Hypothalamus (tissue), 51 donors: Measurements from ENCODE around the gene MYCL.
A peak's percentile ranks its signal among the peaks of the same experiment; 100 is the strongest.
"Not testable (repeated sequence)": the region's sequence is repeated elsewhere in the genome, so short reads cannot be mapped to it uniquely, and the experiment has no call there.

ENCODE experiments used
- DNase-seq, 51 donors: peaks; one replicate each; lab custom pipeline; 2025; lab: John Stamatoyannopoulos, UW

Gene MYCL

DNA sequence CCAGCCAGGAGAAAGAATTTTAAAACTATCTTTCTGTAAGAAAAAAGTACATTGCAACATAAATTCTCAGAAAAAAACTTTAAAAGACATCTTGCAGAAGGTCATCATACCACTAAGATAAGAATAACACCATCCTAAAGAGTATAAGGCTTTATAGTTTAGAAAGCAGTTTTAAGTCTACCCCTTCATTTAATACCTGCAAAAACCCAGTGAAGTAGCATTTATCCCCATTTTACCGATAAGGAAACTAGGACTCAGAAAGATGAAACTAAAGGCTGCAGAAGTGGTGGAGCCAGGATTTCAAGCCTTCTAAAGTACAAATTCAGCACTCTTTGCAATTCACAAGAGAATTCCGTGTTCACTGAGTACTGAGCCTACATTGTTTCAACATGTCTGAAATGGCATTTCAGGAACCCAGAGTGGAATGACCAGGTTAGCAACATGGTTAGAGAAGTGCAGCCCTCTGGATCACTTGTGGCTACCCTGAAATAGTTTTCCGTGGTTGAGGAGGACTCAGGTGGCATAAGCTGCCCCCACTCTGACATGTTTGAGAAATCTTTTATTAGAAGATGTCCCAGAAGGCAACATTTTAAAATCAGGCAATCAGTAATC lies 6.7 kb downstream of the MYCL start:
- no peak for DNase-seq

DNA sequence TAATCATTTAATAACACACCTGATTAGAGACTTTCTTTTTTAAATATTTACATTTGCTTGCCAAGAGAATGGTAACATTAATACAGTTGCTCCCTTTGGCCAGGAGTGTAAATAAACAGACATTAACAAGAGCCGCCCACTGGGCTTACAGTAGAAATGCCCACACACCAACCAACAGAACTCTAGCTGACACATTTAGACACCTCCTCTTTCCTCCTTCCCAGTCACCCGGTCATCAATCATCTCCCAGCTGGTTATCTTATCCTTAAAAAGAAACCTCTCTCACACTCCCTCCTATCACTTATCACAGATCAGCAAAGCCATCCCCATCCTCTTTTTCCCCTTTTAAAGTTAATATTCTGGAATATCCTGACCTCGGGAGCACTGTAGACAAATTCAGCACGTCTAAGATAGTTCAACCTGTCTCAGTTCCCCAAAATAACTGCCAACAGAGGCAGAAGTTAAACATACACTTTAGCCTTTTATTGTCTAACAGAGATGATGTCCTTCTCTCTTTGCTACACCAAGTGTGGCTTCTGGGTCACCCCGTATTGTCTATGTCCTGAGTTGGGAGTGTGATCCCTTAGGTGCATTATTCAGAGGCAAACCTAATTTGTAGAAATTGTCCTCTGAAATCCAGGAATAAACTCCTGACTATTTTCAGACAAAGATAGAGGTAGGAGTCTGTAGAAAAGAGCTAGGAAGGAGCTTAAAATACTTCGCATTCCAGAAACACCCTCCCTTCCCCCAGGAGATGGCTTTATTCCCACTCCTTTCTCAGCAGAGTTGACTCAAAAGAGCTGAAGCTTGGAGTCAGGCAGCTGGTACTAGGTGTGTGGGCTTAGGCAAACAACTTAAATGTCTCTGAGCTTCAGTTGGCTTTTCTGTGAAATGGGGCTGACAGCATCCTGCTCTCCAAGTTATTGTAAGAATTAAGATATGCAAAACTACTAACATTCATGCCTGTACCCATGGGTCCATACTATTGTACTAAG lies 8.8 kb downstream of the MYCL start:
- DNase-seq = peak in 2 of 51 donors; percentile 46 to 49

DNA sequence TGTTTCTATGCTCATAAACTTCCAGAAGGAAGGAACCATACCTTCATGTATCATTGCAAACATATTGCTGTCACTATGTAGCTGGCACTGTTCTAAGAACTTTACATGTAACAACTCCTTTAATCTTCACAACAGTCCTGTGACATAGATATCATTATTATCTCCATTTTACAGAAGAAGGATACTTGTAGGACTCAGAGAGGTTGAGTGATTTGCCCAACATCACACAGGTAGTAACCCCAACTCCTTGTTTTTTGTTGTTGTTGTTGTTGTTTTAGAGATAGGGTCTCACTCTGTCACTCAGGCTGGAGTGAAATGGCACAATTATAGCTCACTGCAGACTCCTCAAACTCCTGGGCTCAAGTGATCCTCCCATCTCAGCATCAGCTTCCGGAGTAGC lies 10.8 kb downstream of the MYCL start:
- no peak for DNase-seq

DNA sequence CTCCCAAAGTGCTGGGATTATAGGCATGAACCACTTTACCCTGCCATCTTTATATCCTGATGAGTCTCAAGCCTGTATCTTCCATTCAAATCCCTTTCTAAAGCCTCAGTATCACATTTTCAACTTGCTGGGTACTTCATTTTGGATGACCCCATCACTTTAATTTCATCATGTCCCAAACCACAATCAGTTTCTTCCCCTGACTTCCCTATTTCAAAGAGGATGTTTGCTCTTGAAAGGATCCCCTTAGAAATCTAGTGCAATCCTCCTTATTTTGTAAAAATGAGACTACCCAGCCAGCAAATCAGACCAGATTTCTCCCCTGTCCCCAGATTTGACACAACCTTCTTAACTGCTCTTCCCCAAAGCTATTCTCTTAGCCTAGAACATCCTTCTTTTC lies 11.4 kb downstream of the MYCL start:
- DNase-seq = peak in 1 of 51 donors; percentile 10

DNA sequence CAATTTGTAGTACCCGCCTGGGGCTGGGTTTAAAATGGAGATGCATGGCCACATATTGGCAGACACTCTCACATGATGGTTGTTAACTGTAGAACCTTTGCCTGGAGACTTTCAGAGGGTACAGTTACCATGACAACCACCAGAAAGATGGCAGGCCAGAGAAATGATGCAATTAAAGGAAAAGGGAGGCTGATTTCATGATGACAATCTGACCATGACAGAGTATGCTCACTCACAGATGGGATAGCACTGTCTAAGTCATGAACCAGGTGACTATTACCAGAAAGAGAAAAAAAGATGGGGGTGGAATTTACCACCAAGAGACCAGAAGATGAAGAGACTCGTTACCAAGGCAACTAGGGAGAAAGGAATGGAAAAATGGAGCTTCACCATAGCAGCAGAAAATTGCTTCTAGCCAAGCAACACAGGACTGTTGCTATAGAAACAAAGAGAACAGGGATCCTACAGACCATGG lies 14.9 kb downstream of the MYCL start:
- DNase-seq = peak in 2 of 51 donors; percentile 47 to 68

DNA sequence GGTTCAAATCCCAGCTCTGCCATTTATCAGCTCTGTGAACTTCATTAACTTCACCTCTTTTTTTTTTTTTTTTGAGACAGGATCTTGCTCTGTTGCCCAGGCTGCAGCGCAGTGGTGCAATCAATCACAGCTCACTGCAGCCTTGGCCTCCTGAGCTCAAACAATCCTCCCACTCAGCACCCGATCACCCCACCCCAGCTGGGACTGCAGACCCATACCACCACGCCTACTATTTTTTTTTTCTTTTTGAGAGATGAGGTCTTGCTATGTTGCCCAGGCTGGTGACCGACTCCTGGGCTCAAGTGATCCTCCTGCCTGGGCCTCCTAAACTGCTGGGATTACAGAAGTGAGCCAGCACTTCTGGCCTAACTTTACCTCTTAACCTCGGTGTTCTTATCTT lies 16.2 kb downstream of the MYCL start:
- DNase-seq = no peak

DNA sequence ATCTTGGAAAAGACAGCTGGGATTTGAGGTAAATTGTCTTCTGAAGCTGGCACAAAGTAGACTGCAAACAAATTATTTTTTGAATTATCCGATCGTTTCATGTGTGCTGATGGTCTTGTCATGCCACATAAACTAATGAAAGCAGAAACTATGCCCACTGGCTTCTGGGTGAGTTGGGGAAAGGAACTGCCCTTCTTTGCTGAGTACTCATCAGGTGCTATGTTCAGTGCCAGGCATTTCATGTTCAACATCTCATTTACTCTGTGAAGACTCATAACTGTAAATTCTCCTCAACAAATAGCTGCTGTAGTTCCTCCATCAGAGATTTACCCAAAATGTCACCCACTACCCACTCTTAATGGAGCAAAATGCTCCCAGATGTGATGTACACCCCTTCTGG lies 19.6 kb downstream of the MYCL start:
- DNase-seq = no peak

DNA sequence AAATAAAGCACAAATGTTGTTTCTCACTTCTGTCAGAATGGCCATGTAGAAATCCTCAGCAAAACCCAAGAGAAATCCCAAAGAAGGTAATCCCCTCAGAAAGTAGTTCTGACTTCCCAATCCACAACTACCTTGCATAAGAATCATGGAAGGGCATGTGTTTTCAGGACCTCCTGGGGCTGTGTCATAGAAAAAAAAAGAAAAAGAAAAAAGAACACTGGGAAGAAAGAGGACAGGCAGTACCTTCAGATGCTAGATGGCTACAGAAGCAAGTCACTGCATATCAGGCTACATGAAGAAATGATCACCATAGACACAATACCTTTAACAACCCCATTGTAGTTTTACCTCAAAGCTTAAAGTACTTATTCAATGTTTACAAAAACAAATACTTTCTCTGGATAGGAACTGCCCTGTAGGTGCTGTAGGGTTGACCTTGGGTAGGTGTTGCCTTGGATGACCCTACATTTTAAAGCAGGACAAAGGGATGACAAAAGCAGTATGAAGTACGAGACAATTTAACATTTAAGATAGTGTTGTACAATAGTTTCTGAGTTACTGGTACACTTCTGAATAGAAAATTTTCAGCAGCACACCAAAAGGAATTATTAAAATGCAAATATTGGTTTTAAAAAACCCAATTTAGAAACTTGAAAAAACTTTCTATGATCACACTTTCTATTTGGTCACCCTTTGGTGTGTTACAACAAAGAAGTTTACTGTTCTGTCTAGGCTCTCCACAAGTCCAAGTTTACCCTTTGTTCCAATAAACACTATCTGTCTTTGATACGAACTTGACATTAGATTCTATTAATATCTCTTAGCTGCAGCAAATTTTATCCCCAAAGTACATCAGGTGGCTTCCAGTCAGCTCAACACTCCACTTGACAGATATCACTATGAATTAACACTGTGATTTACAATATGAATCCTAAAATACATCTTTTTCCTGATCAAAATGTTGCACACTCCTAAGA lies 23.4 kb downstream of the MYCL start:
- peak in 1 of 51 donors; percentile 35 for DNase-seq

DNA sequence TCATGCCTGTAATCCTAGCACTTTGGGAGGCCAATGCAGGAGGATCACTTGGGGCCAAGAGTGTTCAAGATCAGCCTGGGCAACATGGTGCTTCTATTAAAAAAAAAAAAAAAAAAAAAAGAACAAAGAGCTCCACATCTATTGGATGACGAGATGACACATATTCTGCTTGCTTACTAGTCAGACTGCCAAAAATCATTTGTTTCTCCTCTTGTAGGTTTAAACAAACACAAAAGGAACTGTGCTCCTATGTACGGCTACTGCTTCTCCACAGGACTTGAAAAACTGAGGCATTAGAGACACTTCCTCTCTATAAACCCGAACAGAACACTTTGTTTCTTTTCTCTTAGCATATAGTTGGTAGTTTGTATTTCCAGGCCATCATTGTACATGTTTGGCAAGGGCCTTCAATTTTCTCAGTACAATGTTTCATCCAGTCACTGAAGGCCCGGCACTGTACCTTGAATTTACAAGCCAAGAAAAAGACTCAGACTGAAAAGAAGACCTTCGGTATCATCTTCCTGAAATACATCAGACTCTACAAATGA lies 24.4 kb downstream of the MYCL start:
- peak in 1 of 51 donors; percentile 41 for DNase-seq

DNA sequence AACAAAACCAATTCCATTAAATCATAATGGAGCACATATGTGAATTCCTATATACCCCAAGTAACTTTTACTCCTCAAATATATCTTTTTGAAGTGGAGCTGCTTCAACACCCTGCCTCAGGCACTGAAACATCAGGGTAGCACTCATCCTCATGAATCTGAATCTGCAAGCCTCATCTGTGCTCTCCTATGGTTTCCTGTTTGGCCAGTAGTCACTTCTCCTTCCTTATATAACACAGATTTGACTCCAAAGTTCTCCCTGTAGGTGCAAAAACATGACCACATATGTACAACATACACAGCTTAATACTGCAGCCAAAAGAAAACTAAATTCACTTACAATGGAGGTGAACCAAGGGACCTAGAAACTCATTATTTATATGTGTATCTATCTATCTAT lies 25.6 kb downstream of the MYCL start:
- DNase-seq = no peak

DNA sequence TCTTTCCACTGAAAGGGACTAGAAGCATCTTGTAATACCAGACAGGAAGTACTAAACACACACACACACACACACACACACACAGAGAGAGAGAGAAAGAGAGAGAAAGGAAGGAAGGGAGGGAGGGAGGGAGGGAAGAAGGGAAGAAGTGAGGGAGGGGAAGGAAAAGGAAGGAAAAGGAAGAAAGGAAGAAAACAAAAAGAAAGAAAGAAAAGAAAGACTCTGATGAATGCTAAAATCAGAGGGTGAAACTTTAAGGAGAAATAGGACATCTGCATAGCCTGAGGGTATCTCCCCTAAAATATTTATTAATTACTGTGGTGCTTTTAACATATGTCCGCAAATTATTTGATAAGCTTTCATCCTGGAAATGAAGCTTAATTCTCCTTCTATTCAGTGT lies 29.0 kb downstream of the MYCL start:
- no peak for DNase-seq

DNA sequence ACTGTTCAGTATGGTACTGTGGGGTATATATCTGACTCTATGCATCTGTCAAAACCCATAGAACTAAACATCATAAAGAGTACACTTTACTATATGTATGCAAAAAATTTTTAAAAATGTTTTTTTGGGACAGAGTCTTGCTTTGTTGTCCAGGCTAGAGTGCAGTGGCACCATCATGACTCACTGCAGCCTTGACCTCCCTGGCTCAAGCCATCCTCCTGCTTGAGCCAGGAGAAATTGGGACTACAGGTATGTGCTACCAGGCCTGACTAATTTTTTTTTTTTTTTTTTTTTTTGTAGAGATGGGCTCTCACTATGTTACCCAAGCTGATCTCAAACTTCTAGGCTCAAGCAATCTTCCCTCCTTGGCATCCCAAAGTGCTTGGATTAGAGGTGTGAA lies 29.9 kb downstream of the MYCL start:
- DNase-seq = no peak

DNA sequence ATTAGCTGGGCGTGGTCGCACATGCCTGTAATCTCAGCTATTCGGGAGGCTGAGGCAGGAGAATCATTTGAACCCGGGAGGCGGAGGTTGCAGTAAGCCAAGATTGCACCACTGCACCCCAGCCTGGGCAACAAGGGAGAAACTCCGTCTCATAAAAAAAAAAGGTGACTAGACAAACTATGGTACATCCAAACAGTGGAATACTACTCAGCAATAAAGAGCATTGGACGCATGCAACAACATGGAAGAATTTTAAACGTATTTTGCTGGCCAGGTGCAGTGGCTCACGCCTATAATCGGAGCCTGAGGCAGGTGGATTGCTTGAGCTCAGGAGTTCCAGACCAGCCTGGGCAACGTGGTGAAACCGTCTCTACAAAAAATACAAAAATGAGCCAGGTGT lies 30.7 kb downstream of the MYCL start:
- not testable (repeated sequence) for DNase-seq

DNA sequence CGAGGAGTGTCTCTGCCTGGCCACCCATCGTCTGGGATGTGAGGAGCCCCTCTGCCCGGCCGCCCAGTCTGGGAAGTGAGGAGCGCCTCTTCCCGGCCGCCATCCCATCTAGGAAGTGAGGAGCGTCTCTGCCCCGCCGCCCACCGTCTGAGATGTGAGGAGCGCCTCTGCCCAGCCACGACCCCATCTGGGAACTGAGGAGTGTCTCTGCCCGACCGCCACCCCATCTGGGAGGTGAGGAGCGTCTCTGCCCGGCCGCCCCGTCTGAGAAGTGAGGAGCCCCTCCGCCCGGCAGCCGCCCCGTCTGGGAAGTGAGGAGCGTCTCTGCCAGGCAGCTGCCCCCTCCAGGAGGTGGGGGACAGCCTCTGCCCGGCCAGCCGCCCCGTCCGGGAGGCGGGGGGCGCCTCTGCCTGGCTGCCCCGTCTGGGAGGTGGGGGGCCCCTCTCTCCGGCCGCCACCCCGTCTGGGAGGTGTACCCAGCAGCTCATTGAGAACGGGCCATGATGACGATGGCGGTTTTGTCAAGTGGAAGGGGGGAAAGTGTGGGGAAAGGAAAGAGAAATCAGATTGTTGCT lies 32.1 kb downstream of the MYCL start:
- DNase-seq = not testable (repeated sequence)

DNA sequence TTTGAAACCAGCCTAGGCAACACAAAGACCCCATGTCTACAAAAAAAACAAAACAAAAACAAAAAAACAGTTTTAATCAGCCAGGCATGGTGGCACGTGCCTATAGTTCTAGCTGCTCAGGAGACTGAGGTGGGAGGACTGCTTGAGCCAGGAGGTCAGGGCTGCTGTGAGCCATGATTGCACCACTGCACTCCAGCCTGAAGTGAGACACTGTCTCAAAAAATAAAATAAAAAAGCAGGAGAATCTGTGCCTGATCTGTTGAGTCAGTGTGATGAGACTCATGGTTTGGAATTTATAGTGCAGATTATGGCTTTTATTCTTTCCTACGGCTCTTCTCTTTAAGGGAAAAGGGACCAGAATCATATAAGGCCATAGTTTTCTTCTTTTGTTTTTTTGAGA lies 35.0 kb downstream of the MYCL start:
- no peak for DNase-seq

DNA sequence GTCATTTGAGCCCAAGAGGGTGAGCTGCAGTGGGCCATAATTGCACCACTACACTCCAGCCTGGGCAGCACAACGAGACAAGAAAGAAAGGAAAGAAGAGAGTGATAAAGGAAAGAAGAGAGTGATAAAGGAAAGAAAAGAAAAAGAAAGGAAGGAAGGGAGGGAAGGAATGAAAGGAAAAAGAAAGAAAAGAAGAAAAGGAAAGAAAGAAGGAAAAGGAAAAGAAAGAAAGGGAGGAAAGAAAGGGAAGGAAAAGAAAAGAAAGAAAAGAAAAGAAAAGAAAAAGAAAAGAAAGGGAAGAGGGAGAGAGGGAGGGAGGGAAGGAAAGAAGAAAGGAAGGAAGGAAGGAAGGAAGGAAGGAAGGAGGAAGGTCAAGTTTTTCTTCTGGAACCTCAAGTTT lies 36.0 kb downstream of the MYCL start:
- DNase-seq = no peak

DNA sequence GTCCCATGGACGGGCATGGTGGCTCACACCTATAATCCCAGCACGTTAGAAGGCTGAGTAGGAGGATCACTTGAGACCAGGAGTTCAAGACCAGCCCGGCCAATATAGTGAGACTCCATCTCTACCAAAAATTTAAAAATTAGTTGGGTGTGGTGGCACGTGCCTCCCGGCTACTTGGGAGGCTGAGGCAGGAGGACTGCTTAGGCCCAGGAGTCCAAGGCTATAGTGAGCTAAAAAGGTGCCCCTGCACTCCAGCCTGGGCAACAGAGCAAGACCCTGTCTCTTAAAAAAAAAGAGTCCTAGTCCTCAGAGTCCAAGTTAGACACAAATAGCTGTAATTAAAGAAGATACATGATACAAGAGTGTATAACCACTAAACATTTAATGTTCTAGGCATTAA lies 38.5 kb downstream of the MYCL start:
- DNase-seq = no peak

DNA sequence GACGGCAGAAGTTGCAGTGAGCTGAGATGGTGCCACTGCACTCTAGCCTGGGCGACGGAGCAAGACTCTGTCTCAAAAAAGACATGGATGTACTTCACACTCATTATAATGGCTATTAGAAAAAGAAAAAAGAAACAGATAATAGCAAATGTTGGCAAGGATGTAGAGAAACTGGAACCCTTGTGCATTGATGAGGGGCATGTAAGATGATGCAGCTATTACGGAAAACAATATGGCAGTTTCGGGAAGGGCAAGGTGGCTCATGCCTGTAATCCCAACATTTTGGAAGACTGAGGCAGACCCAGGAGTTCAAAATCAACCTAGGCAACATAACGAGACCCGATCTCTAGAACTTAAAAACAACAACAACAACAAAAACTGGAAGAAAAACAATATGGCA lies 40.7 kb downstream of the MYCL start:
- no peak for DNase-seq

DNA sequence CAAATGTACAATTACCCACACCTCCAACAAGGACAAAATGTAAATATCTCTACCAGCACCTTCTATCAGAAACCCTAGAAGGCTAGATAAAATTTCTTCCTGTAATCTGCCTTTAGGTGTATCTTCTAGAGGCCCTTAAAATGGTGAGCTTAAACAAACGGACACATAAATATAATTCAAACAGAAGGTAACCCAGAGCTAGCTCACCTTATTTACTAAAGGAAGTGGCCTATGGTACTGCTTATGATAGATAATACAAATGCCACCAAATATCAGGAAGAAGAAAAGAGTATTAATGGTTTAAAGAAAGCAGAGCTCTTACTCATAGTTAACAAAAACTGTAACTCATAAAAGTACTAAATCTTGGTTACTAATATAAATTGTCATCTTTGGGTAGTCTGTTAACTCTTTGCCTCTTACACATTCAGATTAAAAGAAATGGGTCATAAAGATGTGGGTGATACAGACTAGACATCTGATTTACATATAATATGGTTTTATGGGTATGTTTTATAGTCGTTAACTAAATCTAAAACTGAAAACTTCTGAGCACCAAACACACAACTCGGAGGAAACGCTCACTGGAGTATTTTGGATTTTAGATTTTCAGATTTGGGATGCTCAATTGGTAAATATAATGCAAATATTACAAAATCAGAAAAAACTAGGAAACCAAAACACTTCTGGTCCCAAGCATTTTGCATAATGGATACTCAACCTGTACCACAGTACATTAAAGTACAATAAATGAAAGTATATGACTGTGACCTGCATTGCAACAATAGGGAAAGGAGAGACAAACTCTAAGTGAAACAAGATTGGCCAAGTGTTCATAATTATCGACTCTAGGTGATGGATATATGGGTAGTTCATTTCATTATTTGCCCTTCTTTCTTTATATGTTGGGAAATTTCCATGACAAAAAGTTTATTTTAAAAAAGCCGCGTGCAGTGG lies 41.6 kb downstream of the MYCL start:
- DNase-seq = no peak
